HepG2 (cell line): Measurements from ENCODE around the gene MRO.

Experiments used
- TAF1 ChIP-seq: sonication (generic); formaldehyde crosslinking; IDR thresholded peaks from 2 replicates; pipeline ENCODE4 v1.4.0; 2020; ENCODE audit warnings: missing genetic modification reagents
- TF ChIP-seq, protein P1 (sequence below): sonication (generic); formaldehyde crosslinking; IDR thresholded peaks from 2 replicates; pipeline ENCODE4 v1.4.0; 2020; ENCODE audit warnings: missing genetic modification reagents

DNA sequence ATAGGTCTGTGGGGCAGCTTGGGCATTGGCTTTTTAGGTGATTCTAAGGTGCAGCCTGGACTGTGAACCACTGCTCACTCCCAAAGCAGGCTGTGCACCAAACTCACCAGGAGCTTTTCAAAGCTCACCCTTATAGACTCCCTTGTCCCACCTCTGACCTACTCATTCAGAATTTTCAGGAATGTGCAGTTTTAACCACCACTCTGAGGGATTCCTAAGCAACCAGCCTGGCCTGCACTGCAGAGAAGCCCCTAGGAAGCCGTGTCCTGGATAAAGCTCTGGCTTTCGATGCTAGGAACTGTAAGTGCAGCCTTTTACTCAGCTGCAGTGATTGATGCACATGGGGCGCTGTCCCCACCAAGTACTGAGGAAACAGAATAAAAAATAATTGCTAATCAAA, 33.0 kb downstream of the MRO start:
- no peak for TF ChIP-seq TAF1 (CRISPR knock-in tag)
- TF ChIP-seq, protein P1, sequence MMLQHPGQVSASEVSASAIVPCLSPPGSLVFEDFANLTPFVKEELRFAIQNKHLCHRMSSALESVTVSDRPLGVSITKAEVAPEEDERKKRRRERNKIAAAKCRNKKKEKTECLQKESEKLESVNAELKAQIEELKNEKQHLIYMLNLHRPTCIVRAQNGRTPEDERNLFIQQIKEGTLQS (CRISPR knock-in tag): no peak
